Urinary bladder (tissue), 4 donors: ENCODE data around the gene MRPS15. TPM values are rescaled to one million over a fixed set of nuclear protein-coding genes. Genes with fewer than 3 reads are reported as not detected.
"Not testable (repeated sequence)": the region's sequence is repeated elsewhere in the genome, so short reads cannot be mapped to it uniquely, and the experiment has no call there.

ENCODE experiments used
- DNase-seq: peaks from one replicate; pipeline ENCODE4 v3.0.0-alpha.2; 2015; ENCODE audit errors: extremely low spot score
- H3K27ac ChIP-seq: one replicate; pipeline ENCODE4 v1.5.1; 2013; ENCODE audit warnings: low read depth, mild to moderate bottlenecking, moderate library complexity
- H3K36me3 ChIP-seq: one replicate; pipeline ENCODE4 v1.6.1; 2013; ENCODE audit warnings: mild to moderate bottlenecking, moderate library complexity; ENCODE audit not compliant: insufficient read depth
- H3K4me1 ChIP-seq: one replicate; pipeline ENCODE4 v1.6.1; 2013; ENCODE audit warnings: mild to moderate bottlenecking, moderate library complexity; ENCODE audit not compliant: insufficient read depth
- H3K4me3 ChIP-seq: one replicate; pipeline ENCODE4 v1.5.1; 2013; ENCODE audit warnings: low read depth, low read length
- WGBS: extraction: QIAGEN DNeasy Blood & Tissue Kit; methylation state at CpG from one replicate; pipeline ENCODE4 v1.1.7; 2013; 5-methylcytosine and 5-hydroxymethylcytosine counted together
- polyA plus RNA-seq: library from polyadenylated mRNA; stranded (reverse); fragments of 200-250 nt; gene quantifications from one replicate; pipeline ENCODE4 v1.2.3, GENCODE V29; 2013
- total RNA-seq: library from RNA; depleted of rRNA; stranded (reverse); fragments of >200 nt; gene quantifications from one replicate; pipeline ENCODE4 v1.2.3, GENCODE V29; 2014
- donor health status: healthy with polysubstance abuse.
- donor health status: healthy.

The MRPS15 gene
- total and polyA plus RNA-seq, 2 donors = 26.0 to 69.9 TPM

DNA sequence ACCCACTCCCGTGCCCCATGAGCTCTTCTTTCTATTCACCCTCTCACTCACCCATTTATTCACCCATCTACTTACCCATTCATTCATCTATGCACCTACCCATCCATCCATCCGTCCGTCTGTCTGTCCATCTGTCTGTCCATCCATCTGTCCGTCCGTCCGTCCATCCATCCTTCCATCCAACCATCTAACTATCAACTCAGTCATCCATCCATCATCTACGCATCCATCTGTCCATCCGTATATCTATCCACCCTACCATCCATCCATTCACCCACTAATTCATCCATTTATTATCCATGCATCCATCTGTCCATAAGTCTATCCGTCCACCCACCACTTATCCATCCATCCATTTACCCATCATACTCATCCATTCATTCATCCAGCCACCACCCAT lies 29.3 kb upstream of the MRPS15 start:
- no peaks in the 10 kb centered on the region for H3K4me1 ChIP-seq

DNA sequence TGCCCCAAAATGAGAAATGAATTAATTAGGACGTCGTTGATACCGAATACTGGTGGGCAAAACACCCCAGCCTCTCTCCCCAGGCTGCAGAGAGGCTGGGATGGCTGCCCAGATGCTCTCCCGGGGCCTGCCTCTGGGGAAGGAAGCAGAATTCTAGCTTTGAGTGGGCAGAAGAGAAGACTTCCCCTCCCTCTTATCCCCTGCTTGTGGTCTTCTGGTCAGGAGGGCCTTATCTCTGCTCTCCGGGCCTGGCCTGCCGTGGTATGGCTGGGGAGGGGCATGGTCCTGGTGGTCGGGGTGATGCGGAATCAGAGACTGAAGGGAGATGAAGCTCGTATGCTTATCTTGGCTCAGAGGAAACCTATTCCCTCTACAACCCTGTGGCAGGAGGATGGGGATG lies 28.3 kb upstream of the MRPS15 start:
- H3K27ac ChIP-seq = no peak overlapping the region
- H3K4me1 ChIP-seq = no peaks in the 10 kb centered on the region
- no peak for DNase-seq
- no peaks in the 10 kb centered on the region for H3K36me3 ChIP-seq
- H3K4me3 ChIP-seq = no peak overlapping the region
- WGBS = 26% methylated on average over 9 of the region's 9 CpGs

More for the DNA sequence above, 29.3 kb upstream of the MRPS15 start:
- no peak for DNase-seq
- WGBS = 90% methylated on average over 9 of the region's 9 CpGs
- Histone ChIP-seq H3K36me3 (no peaks in the 10 kb centered on the region), H3K27ac (no peak overlapping the region), H3K4me3 (no peak overlapping the region)

GRCh38 chr1:36489258-36490051 lies 25.3 kb upstream of the MRPS15 start:
- not testable (repeated sequence) for DNase-seq, H3K36me3 ChIP-seq, H3K27ac ChIP-seq, H3K4me1 ChIP-seq, H3K4me3 ChIP-seq
- 57% methylated on average over 10 of the region's 10 CpGs for WGBS

- Histone ChIP-seq H3K4me1 (no peaks in the 10 kb centered on the region), H3K27ac (no peak overlapping the region), H3K4me3 (no peak overlapping the region), H3K36me3 (no peaks in the 10 kb centered on the region)
- no peak for DNase-seq
- WGBS = 83% methylated on average over 3 of the region's 3 CpGs
These were observed 23.7 kb upstream of the MRPS15 start for GRCh38 chr1:36487906-36488305.

DNA sequence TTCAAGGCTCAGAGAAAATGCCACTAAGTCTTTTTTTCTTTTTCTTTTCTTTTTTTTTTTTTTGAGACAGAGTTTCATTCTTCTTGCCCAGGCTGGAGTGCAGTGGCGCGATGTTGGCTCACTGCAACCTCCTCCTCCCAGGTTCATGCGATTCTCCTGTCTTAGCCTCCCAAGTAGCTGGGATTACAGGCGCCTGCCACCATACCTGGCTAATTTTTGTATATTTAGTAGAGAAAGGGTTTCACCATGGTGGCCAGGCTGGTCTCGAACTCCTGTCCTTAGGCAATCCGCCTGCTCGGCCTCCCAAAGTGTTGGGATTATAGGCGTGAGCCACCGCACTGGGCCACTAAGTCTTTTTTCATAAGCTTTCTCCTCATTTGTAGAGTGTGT lies 23.1 kb upstream of the MRPS15 start:
- not testable (repeated sequence) for H3K36me3 ChIP-seq, H3K27ac ChIP-seq, H3K4me3 ChIP-seq, DNase-seq, H3K4me1 ChIP-seq
- 87% methylated on average over 9 of the region's 9 CpGs for WGBS

DNA sequence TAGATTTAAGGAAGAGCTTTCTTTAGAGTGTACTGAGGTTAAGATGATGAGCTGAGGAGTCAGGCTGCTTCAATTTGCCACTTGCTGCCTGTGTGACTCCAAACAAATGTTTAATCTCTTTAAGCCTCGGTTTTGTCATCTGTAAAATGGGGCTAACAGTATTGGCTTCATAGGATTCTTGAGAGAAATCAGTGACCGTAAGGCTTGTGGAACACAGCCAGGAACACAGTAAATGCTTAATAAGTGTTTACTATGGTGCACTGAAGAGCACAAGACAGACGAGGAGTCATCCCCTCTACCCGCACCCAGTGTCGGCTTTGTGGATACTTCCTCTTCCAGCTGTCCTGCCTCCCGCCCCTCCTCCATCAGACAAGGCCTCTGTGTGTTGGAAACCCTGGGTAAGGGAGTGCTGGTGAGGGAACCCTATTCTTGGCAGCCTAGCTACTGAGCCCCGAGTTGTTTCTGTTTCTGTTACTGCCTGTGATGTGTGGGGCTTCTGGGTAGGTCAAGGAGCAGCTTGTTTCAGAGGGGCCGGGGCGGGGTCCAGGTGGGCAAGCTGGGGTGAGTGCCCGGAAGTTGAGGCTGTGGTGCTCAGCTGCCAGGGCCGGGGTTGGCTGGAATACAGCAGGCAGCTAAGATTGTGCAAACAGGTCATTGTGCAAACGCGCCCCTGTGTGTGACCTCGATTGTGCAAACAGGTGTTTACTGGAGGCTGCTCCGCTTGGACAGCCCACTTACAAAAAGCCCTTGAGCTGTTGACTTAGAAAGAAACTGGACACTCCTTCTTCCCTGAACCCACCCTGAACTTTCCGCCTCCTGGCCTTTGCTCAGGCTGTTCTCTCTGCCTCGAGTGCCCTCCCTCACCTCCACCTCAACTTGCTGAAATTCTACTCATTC lies 22.5 kb upstream of the MRPS15 start:
- WGBS = 66% methylated on average over 17 of the region's 17 CpGs
- H3K36me3 ChIP-seq = no peaks in the 10 kb centered on the region
- H3K4me1 ChIP-seq = no peaks in the 10 kb centered on the region
- no peak for DNase-seq
- no peak overlapping the region for H3K4me3 ChIP-seq
- H3K27ac ChIP-seq = peak overlapping the region; percentile 3

DNA sequence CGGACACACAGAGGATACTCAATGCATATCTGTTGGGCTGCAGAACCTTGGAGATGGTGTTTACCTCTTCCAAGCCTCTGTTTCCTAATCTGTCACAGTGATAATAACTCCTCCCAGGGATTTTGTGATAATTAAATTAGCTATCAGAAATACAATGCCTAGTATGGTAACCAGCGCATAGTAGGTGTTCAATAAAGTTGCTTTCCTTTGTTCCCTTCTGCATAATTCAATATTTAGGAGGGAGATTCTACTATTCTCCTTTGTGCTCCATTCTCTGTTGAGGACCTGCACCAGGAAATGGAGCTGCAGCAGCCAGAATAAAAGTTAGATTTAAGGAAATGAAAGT lies 21.9 kb upstream of the MRPS15 start:
- 88% methylated on average over 2 of the region's 2 CpGs for WGBS
- no peak for DNase-seq
- Histone ChIP-seq H3K4me1 (no peaks in the 10 kb centered on the region), H3K4me3 (no peak overlapping the region), H3K27ac (no peak overlapping the region), H3K36me3 (no peaks in the 10 kb centered on the region)

DNA sequence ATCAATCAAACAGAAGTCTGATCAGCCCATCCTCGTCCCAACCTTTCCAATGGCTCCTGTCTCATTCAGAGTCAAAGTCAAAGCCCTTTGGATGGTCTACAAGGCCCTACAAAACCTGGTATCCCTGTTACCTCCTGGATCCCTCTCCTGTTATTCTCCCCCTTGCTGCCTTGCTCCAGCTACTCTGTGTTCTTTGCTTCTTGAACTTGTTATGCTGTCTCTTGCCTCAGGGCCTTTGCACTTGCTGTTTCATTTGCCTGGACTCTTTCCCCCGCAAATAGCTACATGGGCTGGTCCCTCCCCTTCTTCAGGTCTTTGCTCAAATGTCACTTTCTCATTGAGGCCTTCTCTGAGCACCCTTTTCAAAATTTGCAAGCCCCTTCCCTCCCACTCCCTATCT lies 19.9 kb upstream of the MRPS15 start:
- Histone ChIP-seq H3K27ac (no peak overlapping the region), H3K4me1 (no peaks in the 10 kb centered on the region), H3K4me3 (no peak overlapping the region), H3K36me3 (no peaks in the 10 kb centered on the region)
- no peak for DNase-seq
- 88% methylated on average over 2 of the region's 2 CpGs for WGBS

GRCh38 chr1:36482724-36483388 lies 18.7 kb upstream of the MRPS15 start, which contains the start of gene CSF3R:
CSF3R (minus strand) TSS chr1:36482913; CDS start chr1:36479496, 3,417 bp downstream.
- no peak within 1 kb of the TSS for H3K4me3 ChIP-seq
- no peaks in the 10 kb centered on the region for H3K36me3 ChIP-seq
- no peaks in the 10 kb centered on the region for H3K4me1 ChIP-seq
- WGBS = 42% methylated on average over 13 of the region's 13 CpGs
- no peak for DNase-seq
- no peak within 1 kb of the TSS for H3K27ac ChIP-seq

DNA sequence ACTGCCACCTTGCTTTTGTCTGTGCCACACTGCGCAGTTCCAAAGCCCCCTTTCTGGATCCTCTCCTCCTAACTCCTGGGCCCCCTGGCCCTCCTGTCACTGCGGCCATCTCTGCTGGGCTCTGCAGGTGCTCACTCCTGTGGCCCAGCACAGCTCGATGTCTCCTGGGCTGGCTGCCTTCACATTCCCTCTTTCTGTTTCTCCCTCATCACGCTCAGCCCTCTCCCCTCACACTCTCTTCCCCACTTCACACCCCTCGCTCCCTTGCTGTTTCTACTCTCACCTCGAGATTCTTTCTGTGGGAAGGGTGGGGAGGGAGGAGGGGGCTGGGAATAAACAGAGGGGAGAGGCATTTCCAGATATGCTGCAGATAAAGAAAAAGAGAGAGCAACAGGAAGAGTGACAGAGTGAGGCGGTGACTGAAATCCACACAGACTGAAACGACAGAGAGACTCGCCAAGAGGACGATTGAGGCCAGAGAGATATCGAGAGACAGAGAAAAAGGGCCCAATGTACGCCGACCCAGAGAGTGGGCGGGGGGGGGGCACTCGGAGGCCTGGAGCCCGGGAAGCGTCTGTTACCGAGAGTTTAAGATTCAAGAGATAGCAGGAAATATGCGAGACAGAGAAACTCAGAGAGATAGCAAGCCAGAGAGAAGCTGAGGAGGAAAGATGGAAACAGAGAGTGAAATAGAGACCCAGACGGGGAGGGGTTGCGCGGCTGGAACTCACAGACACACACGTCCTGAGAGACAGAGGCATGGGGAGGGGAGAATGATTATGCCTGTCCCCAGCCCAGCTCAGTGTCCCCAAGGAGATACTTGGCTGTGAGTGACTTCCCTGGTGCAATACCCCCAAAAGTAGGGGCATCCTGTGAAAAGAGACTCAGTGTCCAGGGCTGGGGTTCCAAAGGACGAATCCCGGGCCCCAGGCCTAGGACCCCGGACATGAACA lies 17.9 kb upstream of the MRPS15 start:
- DNase-seq = no peak
- no peaks in the 10 kb centered on the region for H3K36me3 ChIP-seq
- no peak overlapping the region for H3K4me3 ChIP-seq
- H3K4me1 ChIP-seq = no peaks in the 10 kb centered on the region
- WGBS = 33% methylated on average over 26 of the region's 26 CpGs
- H3K27ac ChIP-seq = no peak overlapping the region

DNA sequence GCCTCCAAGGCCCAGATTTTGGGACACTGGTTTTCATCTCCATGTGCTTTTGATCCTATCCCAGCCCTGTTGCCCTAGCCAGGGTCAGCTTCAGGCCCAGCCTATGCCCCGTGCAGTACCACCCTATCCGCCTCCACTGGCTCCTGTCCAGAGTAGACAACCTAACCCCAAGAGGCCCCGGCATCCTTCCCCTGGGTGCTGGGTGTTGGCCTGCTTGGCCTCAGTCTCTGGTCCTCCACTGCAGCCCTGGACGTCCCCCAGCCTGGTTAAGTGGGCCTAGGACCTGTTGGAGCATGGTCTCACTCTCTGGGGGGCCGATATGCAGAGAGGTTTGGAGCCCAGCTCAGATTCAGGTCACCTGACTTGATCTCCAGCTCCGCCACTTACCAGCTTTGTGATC lies 16.9 kb upstream of the MRPS15 start:
- no peak overlapping the region for H3K4me3 ChIP-seq
- 84% methylated on average over 6 of the region's 6 CpGs for WGBS

GRCh38 chr1:36480161-36480560 lies 16.0 kb upstream of the MRPS15 start:
- DNase-seq = no peak
- no peaks in the 10 kb centered on the region for H3K4me1 ChIP-seq
- H3K27ac ChIP-seq = no peak overlapping the region
- H3K4me3 ChIP-seq = no peak overlapping the region
- H3K36me3 ChIP-seq = no peaks in the 10 kb centered on the region
- WGBS = 91% methylated on average over 2 of the region's 2 CpGs

More for the DNA sequence above, 16.9 kb upstream of the MRPS15 start:
- no peak for DNase-seq
- H3K36me3 ChIP-seq = no peaks in the 10 kb centered on the region
- no peak overlapping the region for H3K27ac ChIP-seq
- no peaks in the 10 kb centered on the region for H3K4me1 ChIP-seq
